Cardiac muscle cell (in vitro differentiated cells and primary cell): ENCODE results near the gene APOOL. TPM values are rescaled to one million over a fixed set of nuclear protein-coding genes. Genes with fewer than 3 reads are reported as not detected.
A peak's percentile ranks its signal among the peaks of the same experiment; 100 is the strongest.

Source experiments
- DNase-seq, 2 donors: peaks; one replicate each; pipeline versions ENCODE4 v3.0.0 to v3.0.0-alpha.2; 2010 to 2017; ENCODE audit warnings: low read depth in 1 of 2, low spot score in 1 of 2
- H3K27ac ChIP-seq: fragments of 200-600 bp; sonication (generic); 2 replicates; pipeline ENCODE4 v1.5.1; 2016
- H3K27me3 ChIP-seq: fragments of 200-600 bp; sonication (generic); 2 replicates; pipeline ENCODE4 v1.6.0; 2016; ENCODE audit warnings: control low read depth
- H3K36me3 ChIP-seq: fragments of 200-600 bp; sonication (generic); 2 replicates; pipeline ENCODE4 v1.5.1; 2016; ENCODE audit warnings: control low read depth
- H3K4me1 ChIP-seq: fragments of 200-600 bp; sonication (generic); 2 replicates; pipeline ENCODE4 v1.8.1; 2017; ENCODE audit warnings: low read depth, mild to moderate bottlenecking, mixed run types
- H3K4me3 ChIP-seq: fragments of 200-600 bp; sonication (generic); 2 replicates; pipeline ENCODE4 v1.5.1; 2016; ENCODE audit warnings: mild to moderate bottlenecking
- H3K9me3 ChIP-seq: fragments of 200-600 bp; sonication (generic); 2 replicates; pipeline ENCODE4 v1.5.1; 2017; ENCODE audit warnings: low read depth, mild to moderate bottlenecking, control low read depth
- polyA plus RNA-seq: library from polyadenylated mRNA; unstranded; fragments of >200 nt; fragmentation: Nextera tagmentation; extraction: Ambion mirVana; gene quantifications from 2 replicates; pipeline ENCODE4 v1.2.1, GENCODE V29; 2016
- total RNA-seq: library from RNA; depleted of rRNA; stranded (reverse); fragments of >200 nt; gene quantifications from 2 replicates; pipeline ENCODE4 v1.2.3, GENCODE V29; 2016
- TF ChIP-seq, protein P1 (sequence below): IDR thresholded peaks from 2 replicates; pipeline ENCODE4 v1.5.1; 2012; ENCODE audit warnings: low read depth, mild to moderate bottlenecking, low read length

The APOOL gene
- total and polyA plus RNA-seq, 2 experiments from 2014 or later, result 3.2 to 5.8 TPM

GRCh38 chrX:85024044-85024443 is 20.4 kb downstream of the APOOL start:
- no peaks in the 10 kb centered on the region for H3K9me3 ChIP-seq
- no peaks in the 10 kb centered on the region for H3K4me1 ChIP-seq
- no peaks in the 10 kb centered on the region for H3K36me3 ChIP-seq
- H3K27ac ChIP-seq, result no peak overlapping the region
- TF ChIP-seq, protein P1, sequence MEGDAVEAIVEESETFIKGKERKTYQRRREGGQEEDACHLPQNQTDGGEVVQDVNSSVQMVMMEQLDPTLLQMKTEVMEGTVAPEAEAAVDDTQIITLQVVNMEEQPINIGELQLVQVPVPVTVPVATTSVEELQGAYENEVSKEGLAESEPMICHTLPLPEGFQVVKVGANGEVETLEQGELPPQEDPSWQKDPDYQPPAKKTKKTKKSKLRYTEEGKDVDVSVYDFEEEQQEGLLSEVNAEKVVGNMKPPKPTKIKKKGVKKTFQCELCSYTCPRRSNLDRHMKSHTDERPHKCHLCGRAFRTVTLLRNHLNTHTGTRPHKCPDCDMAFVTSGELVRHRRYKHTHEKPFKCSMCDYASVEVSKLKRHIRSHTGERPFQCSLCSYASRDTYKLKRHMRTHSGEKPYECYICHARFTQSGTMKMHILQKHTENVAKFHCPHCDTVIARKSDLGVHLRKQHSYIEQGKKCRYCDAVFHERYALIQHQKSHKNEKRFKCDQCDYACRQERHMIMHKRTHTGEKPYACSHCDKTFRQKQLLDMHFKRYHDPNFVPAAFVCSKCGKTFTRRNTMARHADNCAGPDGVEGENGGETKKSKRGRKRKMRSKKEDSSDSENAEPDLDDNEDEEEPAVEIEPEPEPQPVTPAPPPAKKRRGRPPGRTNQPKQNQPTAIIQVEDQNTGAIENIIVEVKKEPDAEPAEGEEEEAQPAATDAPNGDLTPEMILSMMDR, result no peak
- peak in 1 of 2 donors; percentile 16 for DNase-seq
- H3K27me3 ChIP-seq, result no peaks in the 10 kb centered on the region
- no peak overlapping the region for H3K4me3 ChIP-seq

DNA sequence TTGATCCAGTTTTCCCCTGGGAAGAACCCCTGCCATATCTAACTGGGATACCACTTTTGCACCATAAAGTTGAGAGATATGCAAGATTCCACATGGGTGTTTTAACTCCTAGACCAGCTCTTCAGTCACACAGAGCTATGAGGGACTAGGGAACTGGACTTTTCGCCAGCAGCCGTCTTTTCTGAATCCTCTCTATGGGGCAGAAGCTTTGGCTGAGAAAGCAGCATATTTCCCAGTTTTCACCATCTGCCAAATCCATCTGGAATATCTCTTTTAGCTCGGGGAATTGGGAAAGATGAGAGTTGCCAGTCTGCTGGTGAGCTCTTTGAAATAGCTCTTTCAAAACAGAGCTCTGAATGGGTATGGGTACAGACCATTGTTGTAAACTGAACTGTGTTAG is 20.9 kb downstream of the APOOL start:
- Histone ChIP-seq H3K27ac (no peak overlapping the region), H3K27me3 (no peaks in the 10 kb centered on the region), H3K36me3 (no peaks in the 10 kb centered on the region), H3K9me3 (no peaks in the 10 kb centered on the region), H3K4me3 (no peak overlapping the region), H3K4me1 (no peaks in the 10 kb centered on the region)
- no peak for DNase-seq
- TF ChIP-seq, protein P1, result no peak

GRCh38 chrX:85026170-85026569 is 22.5 kb downstream of the APOOL start:
- Histone ChIP-seq H3K9me3 (no peaks in the 10 kb centered on the region), H3K27me3 (no peaks in the 10 kb centered on the region), H3K4me3 (no peak overlapping the region), H3K27ac (no peak overlapping the region), H3K4me1 (no peaks in the 10 kb centered on the region), H3K36me3 (no peaks in the 10 kb centered on the region)
- no peak for DNase-seq
- TF ChIP-seq, protein P1, result no peak

DNA sequence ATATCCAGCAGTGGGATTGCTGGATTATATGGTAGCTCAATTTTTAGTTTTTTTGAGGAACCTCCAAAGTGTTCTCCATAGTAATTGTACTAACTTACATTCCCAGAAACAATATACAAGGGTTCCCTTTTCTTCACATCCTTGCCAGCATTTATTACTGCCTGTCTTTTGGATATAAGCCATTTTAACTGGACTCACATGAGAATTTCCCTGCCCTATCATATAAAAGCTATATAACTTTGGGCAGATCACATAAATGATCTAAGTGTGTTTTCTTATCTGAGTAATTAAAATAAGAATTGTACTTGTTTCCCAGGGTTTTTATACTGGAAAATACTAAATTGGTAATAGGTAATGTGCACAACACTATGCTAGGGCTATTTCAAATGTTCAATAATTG is 25.4 kb downstream of the APOOL start:
- H3K4me1 ChIP-seq, result no peaks in the 10 kb centered on the region
- no peak for DNase-seq
- no peaks in the 10 kb centered on the region for H3K36me3 ChIP-seq
- TF ChIP-seq, protein P1, result no peak
- H3K27me3 ChIP-seq, result no peaks in the 10 kb centered on the region
- H3K27ac ChIP-seq, result no peak overlapping the region
- H3K4me3 ChIP-seq, result no peak overlapping the region
- H3K9me3 ChIP-seq, result no peaks in the 10 kb centered on the region

- TF ChIP-seq, protein P1, result no peak
- H3K4me3 ChIP-seq, result no peak overlapping the region
- H3K27ac ChIP-seq, result no peak overlapping the region
- no peak for DNase-seq
- no peaks in the 10 kb centered on the region for H3K4me1 ChIP-seq
- H3K36me3 ChIP-seq, result no peaks in the 10 kb centered on the region
- no peaks in the 10 kb centered on the region for H3K27me3 ChIP-seq
- H3K9me3 ChIP-seq, result no peaks in the 10 kb centered on the region
These were observed 27.8 kb downstream of the APOOL start for GRCh38 chrX:85031505-85031904.

DNA sequence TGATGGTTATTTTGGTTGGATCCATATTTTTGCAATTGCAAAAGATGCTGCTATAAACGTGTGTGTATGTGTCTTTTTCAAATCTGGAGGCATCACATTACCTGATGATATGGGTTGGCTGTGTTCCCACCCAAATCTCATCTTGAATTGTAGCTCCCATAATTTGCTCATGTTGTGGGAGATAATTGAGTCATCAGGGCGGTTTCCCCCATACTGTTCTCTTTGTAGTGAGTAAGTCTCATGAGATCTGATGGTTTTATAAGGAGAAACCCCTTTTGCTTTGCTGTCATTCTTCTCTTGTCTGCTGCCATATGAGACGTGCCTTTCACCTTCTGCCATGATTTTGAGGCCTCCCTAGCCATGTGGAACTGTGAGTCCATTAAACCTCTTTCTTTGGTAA is 33.4 kb downstream of the APOOL start:
- Histone ChIP-seq H3K4me1 (no peaks in the 10 kb centered on the region), H3K27ac (no peak overlapping the region), H3K4me3 (no peak overlapping the region), H3K9me3 (no peaks in the 10 kb centered on the region), H3K27me3 (no peaks in the 10 kb centered on the region), H3K36me3 (no peaks in the 10 kb centered on the region)
- TF ChIP-seq, protein P1, result no peak
- no peak for DNase-seq
